ENCODE results near the gene ZNF277. TPM values are rescaled to one million over a fixed set of nuclear protein-coding genes. Genes with fewer than 3 reads are reported as not detected.
A peak's percentile ranks its signal among the peaks of the same experiment; 100 is the strongest.

ZNF277 gene
- total RNA-seq, 1 donor from 2014 or later = 19.0 TPM

GRCh38 chr7:112162142-112162766, 44.2 kb upstream of the ZNF277 start:
- H3K4me3 ChIP-seq (ENCODE audit: low read depth, low read length) = peak overlapping the region; percentile 21
- DNase-seq (ENCODE audit: low read depth) = peak; percentile 86
- TF ChIP-seq, protein P1, sequence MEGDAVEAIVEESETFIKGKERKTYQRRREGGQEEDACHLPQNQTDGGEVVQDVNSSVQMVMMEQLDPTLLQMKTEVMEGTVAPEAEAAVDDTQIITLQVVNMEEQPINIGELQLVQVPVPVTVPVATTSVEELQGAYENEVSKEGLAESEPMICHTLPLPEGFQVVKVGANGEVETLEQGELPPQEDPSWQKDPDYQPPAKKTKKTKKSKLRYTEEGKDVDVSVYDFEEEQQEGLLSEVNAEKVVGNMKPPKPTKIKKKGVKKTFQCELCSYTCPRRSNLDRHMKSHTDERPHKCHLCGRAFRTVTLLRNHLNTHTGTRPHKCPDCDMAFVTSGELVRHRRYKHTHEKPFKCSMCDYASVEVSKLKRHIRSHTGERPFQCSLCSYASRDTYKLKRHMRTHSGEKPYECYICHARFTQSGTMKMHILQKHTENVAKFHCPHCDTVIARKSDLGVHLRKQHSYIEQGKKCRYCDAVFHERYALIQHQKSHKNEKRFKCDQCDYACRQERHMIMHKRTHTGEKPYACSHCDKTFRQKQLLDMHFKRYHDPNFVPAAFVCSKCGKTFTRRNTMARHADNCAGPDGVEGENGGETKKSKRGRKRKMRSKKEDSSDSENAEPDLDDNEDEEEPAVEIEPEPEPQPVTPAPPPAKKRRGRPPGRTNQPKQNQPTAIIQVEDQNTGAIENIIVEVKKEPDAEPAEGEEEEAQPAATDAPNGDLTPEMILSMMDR (conservative IDR thresholded peaks at IDR 0.05; ENCODE audit: low read depth, low read length) = no peak

- peak; percentile 67 for DNase-seq (ENCODE audit: low read depth)
- TF ChIP-seq, protein P1 (conservative IDR thresholded peaks at IDR 0.05; ENCODE audit: low read depth, low read length) = no peak
- H3K4me3 ChIP-seq (ENCODE audit: low read depth, low read length) = peak overlapping the region; percentile 21
These were observed 43.5 kb upstream of the ZNF277 start for GRCh38 chr7:112162784-112163506.

DNA sequence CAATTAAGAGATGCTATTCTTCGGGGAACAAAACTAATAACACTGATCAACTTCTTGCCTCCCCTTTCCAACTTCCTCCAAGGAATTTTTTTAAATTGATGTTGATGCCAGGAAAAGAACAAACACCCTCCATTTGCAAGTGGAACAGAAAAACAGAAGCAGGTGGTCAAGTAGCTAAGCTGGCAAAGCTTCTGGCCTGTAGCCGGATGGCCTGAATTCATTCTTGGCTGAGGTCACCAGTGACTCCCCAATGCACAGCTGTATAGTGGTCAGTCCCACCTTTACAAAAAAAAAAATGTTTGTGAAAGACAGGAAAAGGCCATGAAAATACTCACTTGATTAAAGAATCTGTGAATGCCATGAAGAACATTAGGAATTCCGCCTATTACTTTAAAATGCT, 39.3 kb upstream of the ZNF277 start:
- no peak for DNase-seq (ENCODE audit: low read depth)
- TF ChIP-seq, protein P1 (conservative IDR thresholded peaks at IDR 0.05; ENCODE audit: low read depth, low read length) = no peak
- H3K4me3 ChIP-seq (ENCODE audit: low read depth, low read length) = no peak overlapping the region

DNA sequence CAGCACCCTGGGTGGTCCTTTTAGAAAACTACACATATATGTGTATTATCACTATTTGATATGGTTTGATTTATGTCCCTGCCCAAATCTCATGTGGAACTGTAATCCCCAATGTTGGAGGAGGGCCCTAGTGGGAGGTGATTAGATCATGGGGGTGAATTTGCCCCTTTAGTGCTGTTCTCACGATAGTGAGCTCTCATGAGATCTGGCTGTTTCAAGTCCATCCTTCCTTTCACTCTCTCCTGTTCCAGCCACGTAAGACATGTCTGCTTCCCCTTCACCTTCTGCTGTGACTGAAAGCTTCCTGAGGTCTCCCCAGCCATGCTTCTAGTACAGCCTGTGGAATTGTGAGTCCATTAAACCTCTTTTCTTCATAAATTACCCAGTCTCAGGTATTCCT, 37.6 kb upstream of the ZNF277 start:
- no peak overlapping the region for H3K4me3 ChIP-seq (ENCODE audit: low read depth, low read length)
- TF ChIP-seq, protein P1 (conservative IDR thresholded peaks at IDR 0.05; ENCODE audit: low read depth, low read length) = no peak
- DNase-seq (ENCODE audit: low read depth) = no peak

GRCh38 chr7:112171673-112172072, 34.8 kb upstream of the ZNF277 start:
- TF ChIP-seq, protein P1 (conservative IDR thresholded peaks at IDR 0.05; ENCODE audit: low read depth, low read length) = no peak
- DNase-seq (ENCODE audit: low read depth) = no peak
- no peak overlapping the region for H3K4me3 ChIP-seq (ENCODE audit: low read depth, low read length)

- TF ChIP-seq, protein P1 (conservative IDR thresholded peaks at IDR 0.05; ENCODE audit: low read depth, low read length) = no peak
- no peak overlapping the region for H3K4me3 ChIP-seq (ENCODE audit: low read depth, low read length)
- DNase-seq (ENCODE audit: low read depth) = no peak
These were observed 33.5 kb upstream of the ZNF277 start for GRCh38 chr7:112172870-112173567.
